Measurements from ENCODE around the gene MAPK1IP1L. TPM values are rescaled to one million over a fixed set of nuclear protein-coding genes. Genes with fewer than 3 reads are reported as not detected.

The MAPK1IP1L gene
- total and polyA plus RNA-seq, 2 of the 8 experiments (the other 6 are each of a cell fraction or from before 2014, with no cell fraction given) = 111 to 228 TPM

- TF ChIP-seq YY1 (IDR thresholded peaks at IDR 0.05; ENCODE audit: low read depth, low read length) = peak; percentile 67; the same call in 1 of the 2 replicates
- TF ChIP-seq ASH2L (IDR thresholded peaks at IDR 0.05; ENCODE audit: low read length) = peak; percentile 100
- no peak for TF ChIP-seq USF2 (IDR thresholded peaks at IDR 0.05; ENCODE audit: low read length)
- TF ChIP-seq HDAC6 (IDR thresholded peaks at IDR 0.05; ENCODE audit: low read depth, low read length) = no peak
- peak; percentile 90 for TF ChIP-seq E2F6 (IDR thresholded peaks at IDR 0.05)
- peak; percentile 99 for TF ChIP-seq RBBP5 (IDR thresholded peaks at IDR 0.05; ENCODE audit: borderline replicate concordance, low read depth, low read length)
- TF ChIP-seq EZH2 (IDR thresholded peaks at IDR 0.05; ENCODE audit: low read depth, low read length, severe bottlenecking) = no peak
- no peak for TF ChIP-seq EP300 (IDR thresholded peaks at IDR 0.05; ENCODE audit: borderline replicate concordance in 1 of 2, low read depth in 2 of 2, low read length in 2 of 2)
- 0 out of 2 replicates have a peak, but pooled peaks have one; percentile 38 for TF ChIP-seq SP1 (IDR thresholded peaks at IDR 0.05; ENCODE audit: low read depth, low read length)
- no peak for TF ChIP-seq MAFK (IDR thresholded peaks at IDR 0.05; ENCODE audit: low read depth, low read length)
- peak; percentile 55; the same call in 1 of the 2 replicates for TF ChIP-seq RXRA (IDR thresholded peaks at IDR 0.05; ENCODE audit: insufficient read depth, low read depth, low read length)
- peak; percentile 92 for TF ChIP-seq TAF7 (optimal IDR thresholded peaks at IDR 0.05; ENCODE audit: borderline replicate concordance, low read depth, low read length)
- TF ChIP-seq HDAC2 (IDR thresholded peaks at IDR 0.05; ENCODE audit: borderline replicate concordance in 1 of 2, low read depth in 2 of 2, low read length in 2 of 2) = peak; percentile 67 to 70; a peak in 2 of 4 replicates
- TF ChIP-seq CBX5 (IDR thresholded peaks at IDR 0.05; ENCODE audit: low read depth, low read length) = no peak
- peak; percentile 65; the same call in 1 of the 2 replicates for TF ChIP-seq SRF (IDR thresholded peaks at IDR 0.05; ENCODE audit: low read depth, low read length)
- peak; percentile 28; the same call in 1 of the 2 replicates for TF ChIP-seq KDM1A (IDR thresholded peaks at IDR 0.05; ENCODE audit: borderline replicate concordance, low read length)
- TF ChIP-seq TCF12 (IDR thresholded peaks at IDR 0.05; ENCODE audit: low read depth, low read length) = 0 out of 2 replicates have a peak, but pooled peaks have one; percentile 3
- peak; percentile 98 for TF ChIP-seq CREB1 (IDR thresholded peaks at IDR 0.05)
- TF ChIP-seq EGR1 (IDR thresholded peaks at IDR 0.05; ENCODE audit: borderline replicate concordance, low read depth, low read length) = peak; percentile 100
- no peak for TF ChIP-seq CHD2 (IDR thresholded peaks at IDR 0.05; ENCODE audit: low read length)
- peak; percentile 93 for TF ChIP-seq PHF8 (conservative IDR thresholded peaks at IDR 0.05; ENCODE audit: low read depth, low read length)
- TF ChIP-seq TAF1 (IDR thresholded peaks at IDR 0.05; ENCODE audit: low read depth, low read length) = peak; percentile 95
These were observed 24.5 kb upstream of the MAPK1IP1L start, which contains the start of the genes SOCS4 and WDHD1 (continued) for GRCh38 chr14:55026793-55027561.

Measured in H1 (cell line).